ENCODE results near the gene MUC12. TPM values are rescaled to one million over a fixed set of nuclear protein-coding genes. Genes with fewer than 3 reads are reported as not detected.
"Not testable (repeated sequence)": the region's sequence is repeated elsewhere in the genome, so short reads cannot be mapped to it uniquely, and the experiment has no call there.

The MUC12 gene
- total and polyA plus RNA-seq, 2 donors (not counting 3 experiments of a cell fraction or from before 2014, with no cell fraction given) = not detected

DNA sequence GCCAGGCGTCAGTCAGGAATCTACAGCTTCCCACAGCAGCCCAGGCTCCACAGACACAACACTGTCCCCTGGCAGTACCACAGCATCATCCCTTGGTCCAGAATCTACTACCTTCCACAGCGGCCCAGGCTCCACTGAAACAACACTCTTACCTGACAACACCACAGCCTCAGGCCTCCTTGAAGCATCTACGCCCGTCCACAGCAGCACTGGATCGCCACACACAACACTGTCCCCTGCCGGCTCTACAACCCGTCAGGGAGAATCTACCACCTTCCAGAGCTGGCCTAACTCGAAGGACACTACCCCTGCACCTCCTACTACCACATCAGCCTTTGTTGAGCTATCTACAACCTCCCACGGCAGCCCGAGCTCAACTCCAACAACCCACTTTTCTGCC is 30.7 kb downstream of the MUC12 start:
- FAIRE-seq; dilution Hi-C loops (cut with MboI; ENCODE audit: extremely low pct_ligation_motif_present, low sequenced_read_pairs); H3K36me3 ChIP-seq (ENCODE audit: control insufficient read depth in 2 of 2, extremely low read depth in 1 of 2, insufficient read depth in 2 of 2, low read length in 2 of 2); H3K79me2 ChIP-seq (ENCODE audit: control insufficient read depth, insufficient read depth, low read length); H3K4me2 ChIP-seq (ENCODE audit: insufficient read depth, low read length); H3K27ac ChIP-seq (ENCODE audit: insufficient read depth, low read depth, low read length); H4K20me1 ChIP-seq (replicated peaks; ENCODE audit: control insufficient read depth, extremely low read depth, insufficient read depth, low read length); POLR2A ChIA-PET; BruUV-seq (replicated peaks); DNase-seq (ENCODE audit: low read depth, low spot score); H3K4me3 ChIP-seq (replicated peaks in 1 of 3; ENCODE audit: insufficient read depth in 1 of 3, low read depth in 1 of 3, low read length in 3 of 3); H2AFZ ChIP-seq (ENCODE audit: low read depth, low read length); intact Hi-C loops (cut with micrococcal nuclease); H3K9me3 ChIP-seq (replicated peaks; ENCODE audit: control insufficient read depth, insufficient read depth, low read length); H3K9ac ChIP-seq (replicated peaks; ENCODE audit: extremely low read depth, insufficient read depth, low read length); H3K9me1 ChIP-seq (replicated peaks; ENCODE audit: control insufficient read depth, extremely low read depth, insufficient read depth, low read length); H3K4me1 ChIP-seq (ENCODE audit: control insufficient read depth, extremely low read depth, insufficient read depth, low read length); CTCF ChIA-PET; H3K27me3 ChIP-seq (ENCODE audit: control insufficient read depth in 2 of 2, insufficient read depth in 2 of 2, low read length in 2 of 2): not testable (repeated sequence)

DNA sequence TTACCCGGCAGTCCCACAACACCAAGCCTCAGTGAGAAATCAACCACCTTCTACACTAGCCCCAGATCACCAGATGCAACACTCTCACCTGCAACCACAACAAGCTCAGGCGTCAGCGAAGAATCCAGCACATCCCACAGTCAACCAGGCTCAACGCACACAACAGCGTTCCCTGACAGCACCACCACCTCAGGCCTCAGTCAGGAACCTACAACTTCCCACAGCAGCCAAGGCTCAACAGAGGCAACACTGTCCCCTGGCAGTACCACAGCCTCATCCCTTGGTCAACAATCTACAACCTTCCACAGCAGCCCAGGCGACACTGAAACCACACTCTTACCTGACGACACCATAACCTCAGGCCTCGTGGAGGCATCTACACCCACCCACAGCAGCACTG is 33.0 kb downstream of the MUC12 start:
- H3K4me1 ChIP-seq (ENCODE audit: control insufficient read depth, extremely low read depth, insufficient read depth, low read length); H3K9me3 ChIP-seq (replicated peaks; ENCODE audit: control insufficient read depth, insufficient read depth, low read length); H3K27ac ChIP-seq (ENCODE audit: insufficient read depth, low read depth, low read length); H3K9ac ChIP-seq (replicated peaks; ENCODE audit: extremely low read depth, insufficient read depth, low read length); H3K27me3 ChIP-seq (ENCODE audit: control insufficient read depth in 2 of 2, insufficient read depth in 2 of 2, low read length in 2 of 2); intact Hi-C loops (cut with micrococcal nuclease); DNase-seq (ENCODE audit: low read depth, low spot score); H3K79me2 ChIP-seq (ENCODE audit: control insufficient read depth, insufficient read depth, low read length); H4K20me1 ChIP-seq (replicated peaks; ENCODE audit: control insufficient read depth, extremely low read depth, insufficient read depth, low read length); CTCF ChIA-PET; H3K9me1 ChIP-seq (replicated peaks; ENCODE audit: control insufficient read depth, extremely low read depth, insufficient read depth, low read length); H3K36me3 ChIP-seq (ENCODE audit: control insufficient read depth in 2 of 2, extremely low read depth in 1 of 2, insufficient read depth in 2 of 2, low read length in 2 of 2); BruUV-seq (replicated peaks); dilution Hi-C loops (cut with MboI; ENCODE audit: extremely low pct_ligation_motif_present, low sequenced_read_pairs); FAIRE-seq; H2AFZ ChIP-seq (ENCODE audit: low read depth, low read length); H3K4me2 ChIP-seq (ENCODE audit: insufficient read depth, low read length); POLR2A ChIA-PET; H3K4me3 ChIP-seq (replicated peaks in 1 of 3; ENCODE audit: insufficient read depth in 1 of 3, low read depth in 1 of 3, low read length in 3 of 3): not testable (repeated sequence)

DNA sequence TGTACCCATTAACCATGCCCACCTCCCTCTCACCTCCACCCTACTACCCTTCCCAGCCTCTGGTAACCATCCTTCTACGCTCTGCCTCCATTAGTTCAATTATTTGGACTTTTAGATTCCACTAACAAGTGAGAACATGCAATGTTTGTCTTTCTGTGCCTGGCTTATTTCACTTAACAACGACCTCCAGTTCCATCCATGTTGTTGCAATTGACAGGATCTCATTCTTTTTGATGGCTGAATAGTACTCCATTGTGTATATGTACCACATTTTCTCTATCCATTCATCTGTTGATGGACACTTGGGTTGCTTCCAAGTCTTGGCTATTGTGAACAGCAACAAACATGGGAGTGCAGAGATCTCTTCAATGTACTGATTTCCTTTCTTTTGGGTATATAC is 38.0 kb downstream of the MUC12 start:
- H3K27ac ChIP-seq (ENCODE audit: insufficient read depth, low read depth, low read length); POLR2A ChIA-PET; dilution Hi-C loops (cut with MboI; ENCODE audit: extremely low pct_ligation_motif_present, low sequenced_read_pairs); H3K36me3 ChIP-seq (ENCODE audit: control insufficient read depth in 2 of 2, extremely low read depth in 1 of 2, insufficient read depth in 2 of 2, low read length in 2 of 2); H2AFZ ChIP-seq (ENCODE audit: low read depth, low read length); H3K4me1 ChIP-seq (ENCODE audit: control insufficient read depth, extremely low read depth, insufficient read depth, low read length); H3K9ac ChIP-seq (replicated peaks; ENCODE audit: extremely low read depth, insufficient read depth, low read length); FAIRE-seq; DNase-seq (ENCODE audit: low read depth, low spot score); H4K20me1 ChIP-seq (replicated peaks; ENCODE audit: control insufficient read depth, extremely low read depth, insufficient read depth, low read length); BruUV-seq (replicated peaks); CTCF ChIA-PET; H3K79me2 ChIP-seq (ENCODE audit: control insufficient read depth, insufficient read depth, low read length); H3K9me1 ChIP-seq (replicated peaks; ENCODE audit: control insufficient read depth, extremely low read depth, insufficient read depth, low read length); H3K4me3 ChIP-seq (replicated peaks in 1 of 3; ENCODE audit: insufficient read depth in 1 of 3, low read depth in 1 of 3, low read length in 3 of 3); H3K4me2 ChIP-seq (ENCODE audit: insufficient read depth, low read length); H3K9me3 ChIP-seq (replicated peaks; ENCODE audit: control insufficient read depth, insufficient read depth, low read length); intact Hi-C loops (cut with micrococcal nuclease); H3K27me3 ChIP-seq (ENCODE audit: control insufficient read depth in 2 of 2, insufficient read depth in 2 of 2, low read length in 2 of 2): not testable (repeated sequence)

Data from endothelial cell of umbilical vein (primary cell).